ENCODE results near the gene TMEM117.
"Not testable (repeated sequence)": the region's sequence is repeated elsewhere in the genome, so short reads cannot be mapped to it uniquely, and the experiment has no call there.

TMEM117 gene

DNA sequence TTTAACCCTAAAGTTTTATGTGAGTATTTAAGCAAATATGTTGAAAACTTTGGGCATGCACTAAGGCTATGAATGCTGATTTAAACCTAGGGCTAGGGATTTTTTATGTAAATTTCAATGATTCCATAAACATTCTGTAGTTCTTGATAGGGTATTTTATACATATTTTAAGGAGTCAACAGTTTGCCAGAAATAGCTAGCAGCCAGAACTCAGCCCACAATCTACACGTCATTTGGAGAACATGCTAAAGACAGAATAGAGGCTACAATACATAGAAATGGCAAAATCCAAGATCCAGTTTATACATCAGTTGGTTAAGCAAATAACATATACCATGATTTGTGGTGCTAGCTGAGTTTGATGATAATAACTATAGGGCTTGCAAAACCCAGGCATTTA lies 184.7 kb downstream of the TMEM117 start:
- no peak for DNase-seq

DNA sequence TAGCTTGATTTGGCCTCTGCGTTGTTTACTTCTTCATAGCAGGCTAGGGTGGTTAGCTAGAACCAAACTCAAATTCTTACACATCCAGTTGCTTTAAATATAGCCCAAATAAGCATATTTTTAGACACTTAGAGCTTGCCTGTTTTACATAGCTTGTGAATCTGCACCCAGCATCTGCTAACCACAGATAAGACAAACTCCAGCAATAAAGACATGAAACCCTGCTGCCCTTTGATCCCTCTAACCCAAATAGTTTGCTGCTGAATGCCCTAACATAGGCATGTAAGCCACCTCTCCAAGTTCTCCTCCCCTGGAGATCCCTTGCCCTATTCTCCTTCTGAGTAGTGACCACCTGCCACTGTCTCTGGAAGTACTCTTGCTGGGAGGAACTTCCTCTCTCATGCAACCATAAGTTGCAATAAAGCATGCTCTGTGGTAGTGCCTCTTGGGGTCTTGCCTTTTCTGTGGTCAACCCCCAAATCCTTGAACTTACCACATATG lies 185.6 kb downstream of the TMEM117 start:
- DNase-seq = no peak

DNA sequence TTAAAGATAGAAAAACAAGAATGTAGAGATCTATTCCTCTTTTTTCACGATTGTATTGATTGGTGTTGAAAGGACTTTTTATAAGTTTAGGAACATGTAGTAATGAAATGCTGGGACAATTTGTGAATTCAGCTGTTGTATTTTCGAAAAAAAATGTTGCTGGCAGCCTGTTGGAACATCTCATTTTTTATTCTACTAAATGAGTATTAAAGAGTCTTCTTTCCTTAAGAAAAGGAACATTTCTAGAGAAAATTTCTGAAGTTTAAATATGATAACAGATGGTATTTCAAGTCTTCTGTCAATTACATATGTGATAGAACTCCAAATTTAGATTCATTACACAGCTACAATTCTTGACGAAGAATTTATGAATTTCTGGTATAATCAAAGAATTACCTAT lies 189.6 kb downstream of the TMEM117 start:
- no peak for DNase-seq

DNA sequence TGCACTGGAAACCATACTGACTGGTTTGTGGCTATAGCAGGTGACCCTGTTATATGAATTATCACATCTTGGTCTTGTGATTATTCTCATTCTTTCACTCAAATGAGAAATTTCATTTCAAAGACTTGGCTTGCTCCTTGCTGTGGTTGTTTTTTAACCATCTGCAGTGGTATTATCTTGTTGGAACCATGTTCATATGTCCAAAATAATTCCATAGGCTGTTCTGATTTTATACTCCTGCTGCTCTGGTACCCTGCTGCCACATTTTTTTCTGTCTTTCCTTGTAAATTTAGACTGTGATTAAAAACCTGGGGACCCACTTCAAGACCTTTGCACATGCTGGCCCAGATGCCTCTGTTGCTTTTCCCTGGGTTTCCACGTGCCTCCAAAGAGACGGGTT lies 190.2 kb downstream of the TMEM117 start:
- no peak for DNase-seq

DNA sequence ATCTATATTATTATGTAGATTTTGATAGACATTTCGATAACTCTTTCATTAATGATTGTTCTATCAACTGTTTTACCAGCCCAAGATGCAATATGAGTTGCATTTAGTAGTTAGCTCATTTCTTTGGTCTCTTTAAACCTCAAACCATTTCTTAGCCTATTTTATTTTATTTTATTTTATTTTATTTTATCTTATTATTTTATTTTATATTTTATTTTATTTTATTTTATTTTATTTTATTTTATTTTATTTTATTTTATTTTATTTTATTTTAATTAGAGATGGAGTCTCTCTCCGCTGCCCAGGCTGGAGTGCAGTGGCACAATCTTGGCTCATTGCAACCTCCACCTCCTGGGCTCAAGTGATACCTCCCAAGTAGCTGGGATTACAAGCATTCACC lies 191.0 kb downstream of the TMEM117 start:
- not testable (repeated sequence) for DNase-seq

DNA sequence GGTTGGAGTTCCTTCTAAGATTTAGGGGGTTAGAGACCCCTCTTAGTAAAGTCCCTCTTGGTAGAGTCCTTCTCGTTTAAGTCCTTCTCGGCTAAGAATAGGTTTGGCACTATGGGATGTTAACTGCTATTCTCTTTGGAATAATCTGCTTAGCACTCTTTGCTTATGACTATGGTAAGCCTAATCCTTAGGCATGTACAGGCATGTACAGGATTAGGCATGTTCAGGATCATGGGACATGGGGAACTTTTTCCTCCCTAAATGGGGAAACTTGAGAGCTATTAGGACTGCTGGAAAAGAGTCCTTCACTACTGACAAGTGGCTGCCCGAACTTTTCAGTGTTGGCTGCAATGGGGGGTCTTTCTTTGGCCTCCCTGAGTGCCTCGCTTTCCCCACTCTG lies 193.3 kb downstream of the TMEM117 start:
- DNase-seq = no peak

DNA sequence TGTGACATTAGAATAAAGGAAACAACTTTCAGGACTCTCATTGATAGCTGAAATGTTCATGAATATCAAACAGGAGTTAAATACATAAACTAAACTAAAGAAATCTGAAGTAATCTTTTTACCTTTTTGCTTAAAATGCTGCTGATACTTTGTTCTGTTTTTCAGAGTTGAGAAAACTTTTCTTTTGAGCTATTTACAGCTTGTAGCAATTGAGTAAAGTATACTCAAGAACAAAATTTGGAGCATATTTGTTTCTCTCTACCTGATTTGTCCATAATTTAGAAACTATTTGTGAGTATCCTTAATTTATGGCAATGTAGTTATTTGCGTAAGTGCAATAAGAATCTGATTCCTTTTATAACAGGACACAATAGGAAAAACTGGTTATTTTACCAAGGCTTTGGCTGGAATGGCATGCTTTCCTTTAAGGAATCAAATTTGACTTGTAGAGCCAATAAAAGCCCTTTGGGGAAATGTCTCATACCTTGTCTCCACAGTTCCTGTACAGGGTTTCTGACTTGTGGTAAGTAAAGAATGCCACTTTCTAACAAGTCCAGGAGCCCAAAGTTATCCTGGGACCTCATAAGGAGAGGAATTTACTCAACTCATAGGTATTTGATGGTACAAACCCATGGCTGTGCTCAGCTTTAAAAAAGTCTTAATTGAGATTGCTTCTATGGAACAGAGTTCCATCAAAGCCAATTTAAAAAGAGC lies 195.7 kb downstream of the TMEM117 start:
- no peak for DNase-seq

DNA sequence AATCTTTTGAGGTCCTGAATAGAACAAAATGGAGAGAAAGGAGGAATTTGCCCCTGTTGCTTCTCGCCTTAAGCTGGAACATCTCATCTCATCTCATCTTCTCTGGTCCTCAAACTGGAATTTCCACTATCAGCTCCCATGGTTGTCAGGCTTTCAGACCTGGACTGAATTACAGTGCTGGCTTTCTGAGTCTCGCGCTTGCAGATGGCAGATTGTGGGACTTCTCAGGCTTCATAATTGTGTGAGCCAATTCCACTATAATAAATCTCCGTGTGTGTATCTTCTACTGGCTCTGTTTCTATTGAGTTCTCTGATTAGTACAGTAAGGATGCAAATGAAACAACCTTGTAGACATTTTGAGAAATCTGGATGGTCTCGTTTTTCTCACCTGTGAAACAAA lies 199.0 kb downstream of the TMEM117 start:
- no peak for DNase-seq

DNA sequence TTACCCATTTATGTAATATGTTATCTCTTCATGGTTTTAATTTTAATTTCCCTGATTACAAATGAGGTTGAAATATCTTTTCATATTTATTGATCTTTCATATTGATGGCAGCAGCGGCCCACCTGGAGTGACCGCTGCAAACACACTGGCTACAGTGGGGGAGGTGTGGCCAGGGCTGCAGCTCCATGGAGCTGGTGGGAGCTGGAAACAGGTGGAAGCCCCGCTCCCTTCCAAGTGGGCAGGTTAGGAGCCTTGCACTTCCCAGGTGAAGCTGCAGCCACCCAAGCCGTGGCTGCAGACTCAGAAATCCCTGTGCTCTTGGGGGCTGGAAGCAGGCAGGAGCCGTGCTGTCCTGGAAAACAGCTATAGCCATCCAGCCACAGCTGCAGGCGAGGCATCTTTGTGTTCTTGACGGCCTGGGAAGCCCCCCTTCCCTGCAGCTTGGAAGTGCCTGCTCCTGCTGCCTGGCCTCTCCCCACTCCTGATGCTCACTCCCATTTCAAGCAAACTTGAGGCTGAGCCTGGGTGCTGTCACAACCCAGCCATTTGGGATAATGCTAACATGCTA lies 201.1 kb downstream of the TMEM117 start:
- no peak for DNase-seq

DNA sequence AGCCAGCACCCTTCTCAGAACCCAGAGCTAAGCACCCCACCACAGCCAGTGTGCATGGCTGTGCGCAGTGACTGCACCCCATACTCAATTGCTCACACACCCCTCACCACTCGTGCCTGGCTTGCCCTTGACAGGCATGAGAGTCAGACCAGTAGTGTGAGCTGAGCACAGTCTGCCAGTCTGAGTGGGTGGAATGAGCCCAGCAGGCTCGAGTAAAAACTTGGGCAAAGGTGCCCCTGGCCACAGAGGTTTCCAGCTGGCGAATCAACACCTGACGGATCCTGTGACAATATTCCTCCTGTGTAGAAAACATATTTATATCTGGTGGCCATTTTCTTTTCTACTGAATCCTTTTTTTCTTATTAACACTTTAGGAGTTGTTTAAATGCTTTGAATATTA lies 202.5 kb downstream of the TMEM117 start:
- DNase-seq = no peak

DNA sequence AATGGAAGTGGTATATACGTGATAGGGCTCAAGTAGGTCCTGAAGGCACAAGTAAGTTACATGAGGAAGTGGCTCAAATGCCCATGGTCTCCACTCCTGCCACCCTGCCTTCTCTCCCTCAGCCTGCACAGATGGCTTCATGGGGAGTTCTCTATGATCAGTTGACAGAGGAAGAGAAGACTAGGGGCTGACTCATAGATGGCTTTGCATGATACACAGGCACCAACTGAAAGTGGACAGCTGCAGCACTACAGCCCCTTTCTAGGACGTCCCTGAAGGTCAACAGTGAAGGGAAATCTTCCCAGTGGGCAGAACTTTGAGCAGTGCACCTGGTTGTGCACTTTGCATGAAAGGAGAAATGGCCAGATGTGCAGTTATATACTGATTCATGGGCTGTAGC lies 208.6 kb downstream of the TMEM117 start:
- DNase-seq = not testable (repeated sequence)

DNA sequence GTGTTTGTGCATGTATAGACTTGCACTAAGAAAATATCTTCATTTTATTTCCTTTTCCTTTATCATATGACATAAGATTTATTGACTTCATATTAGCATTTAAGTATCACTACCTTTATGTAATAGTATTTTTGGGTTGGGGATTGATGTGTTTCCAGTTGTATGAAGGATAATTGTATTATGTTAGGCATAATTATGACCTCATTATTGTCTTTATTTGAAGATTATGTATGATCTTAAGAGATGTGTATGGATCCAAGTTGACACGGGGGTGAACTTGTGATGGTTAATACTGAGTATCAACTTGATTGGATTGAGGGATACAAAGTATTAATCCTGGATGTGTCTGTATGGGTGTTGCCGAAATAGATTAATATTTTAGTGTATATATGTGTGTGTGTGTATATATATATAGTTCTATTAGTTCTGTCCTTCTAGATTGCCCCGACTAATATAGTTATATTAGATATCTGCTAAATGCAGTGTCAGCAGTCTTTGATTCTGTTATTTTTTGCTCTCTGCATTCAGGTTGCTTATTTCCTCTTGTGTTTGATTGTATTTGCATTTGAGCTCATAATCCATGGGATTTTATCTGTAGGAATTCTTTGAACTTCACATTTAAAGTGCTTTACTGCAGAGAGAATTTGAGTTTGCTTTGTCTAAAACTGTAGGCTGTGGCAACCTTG lies 211.0 kb downstream of the TMEM117 start:
- DNase-seq = no peak

DNA sequence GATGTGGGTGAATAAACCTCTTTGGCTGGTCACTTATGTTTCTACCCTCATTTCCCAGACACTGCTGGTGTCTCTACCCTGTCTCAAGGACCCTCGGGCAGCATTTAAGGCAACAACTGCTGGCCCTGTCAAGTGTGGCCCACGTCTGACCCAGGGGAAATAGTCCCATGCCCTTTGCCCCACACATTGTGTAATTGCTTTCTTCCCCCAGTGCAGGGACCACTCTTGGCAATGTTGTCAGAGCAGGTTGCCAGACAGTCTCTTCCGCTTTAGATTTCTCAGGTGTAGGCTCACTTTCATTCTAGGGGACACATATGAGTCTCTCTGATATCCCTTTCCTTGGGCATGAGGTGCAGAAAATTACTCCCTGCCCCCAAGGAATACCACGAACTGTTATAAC lies 216.7 kb downstream of the TMEM117 start:
- no peak for DNase-seq

DNA sequence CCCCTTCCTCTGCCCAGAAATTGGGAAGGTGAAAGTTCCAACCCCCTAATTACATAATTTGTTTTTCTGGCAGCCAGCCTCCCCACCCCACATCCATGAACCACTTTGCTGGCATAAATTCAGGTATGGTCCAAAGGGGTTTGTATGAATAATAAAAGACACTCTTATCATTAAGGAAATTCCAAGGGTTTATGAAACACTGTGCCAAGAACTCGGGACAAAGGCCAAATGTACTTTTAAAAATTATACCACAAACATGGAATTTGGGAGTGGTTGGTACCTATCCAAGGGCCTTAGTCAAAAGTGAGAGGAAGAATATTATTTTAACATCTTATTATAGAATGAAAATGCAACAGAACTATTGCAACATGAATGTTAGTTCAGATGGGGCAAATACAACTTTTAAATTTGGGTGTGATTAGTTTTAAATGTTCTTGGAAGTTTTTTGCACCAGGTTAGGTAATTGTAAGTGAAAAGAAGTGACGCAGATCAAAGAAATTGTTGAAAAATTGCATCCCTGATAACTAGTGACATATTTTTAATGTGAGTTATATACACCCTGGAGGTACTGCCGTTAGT lies 217.8 kb downstream of the TMEM117 start:
- no peak for DNase-seq

DNA sequence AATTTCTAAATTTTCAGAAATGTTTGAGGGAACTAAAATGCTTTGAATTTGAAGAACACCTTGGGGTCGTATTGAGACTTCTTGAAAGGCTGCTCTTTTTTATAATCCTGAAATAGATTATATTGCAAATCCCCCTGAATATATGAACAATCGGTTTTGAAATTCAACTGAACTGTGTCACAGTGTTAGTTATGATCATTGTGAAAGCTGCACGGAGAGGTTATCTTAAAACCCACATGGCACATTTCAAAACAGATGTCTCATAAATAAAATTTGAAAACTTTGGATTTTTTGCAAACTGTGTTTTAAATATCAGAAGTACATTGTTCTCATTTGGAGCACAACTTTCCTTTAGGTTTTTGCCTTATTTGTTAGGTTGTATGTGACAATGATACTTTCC lies 218.4 kb downstream of the TMEM117 start:
- DNase-seq = no peak

DNA sequence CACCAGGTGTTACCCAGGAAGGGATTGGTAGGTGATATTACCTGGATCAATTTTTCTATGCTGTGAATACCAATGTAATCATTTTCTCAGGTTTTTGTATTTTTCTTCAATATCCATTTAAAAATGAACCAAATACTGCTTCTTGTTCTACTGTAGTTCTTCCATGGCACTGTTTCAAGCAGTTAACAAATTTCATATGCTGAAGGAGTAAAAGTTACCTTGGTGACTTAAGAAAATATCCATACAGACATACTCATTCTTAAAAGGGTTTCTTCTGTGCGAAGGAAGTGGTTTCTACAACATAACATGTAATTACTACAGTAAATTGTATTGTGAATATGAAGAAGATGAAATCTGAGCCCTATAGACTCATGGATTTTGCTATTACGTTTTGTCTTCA lies 222.5 kb downstream of the TMEM117 start:
- no peak for DNase-seq

DNA sequence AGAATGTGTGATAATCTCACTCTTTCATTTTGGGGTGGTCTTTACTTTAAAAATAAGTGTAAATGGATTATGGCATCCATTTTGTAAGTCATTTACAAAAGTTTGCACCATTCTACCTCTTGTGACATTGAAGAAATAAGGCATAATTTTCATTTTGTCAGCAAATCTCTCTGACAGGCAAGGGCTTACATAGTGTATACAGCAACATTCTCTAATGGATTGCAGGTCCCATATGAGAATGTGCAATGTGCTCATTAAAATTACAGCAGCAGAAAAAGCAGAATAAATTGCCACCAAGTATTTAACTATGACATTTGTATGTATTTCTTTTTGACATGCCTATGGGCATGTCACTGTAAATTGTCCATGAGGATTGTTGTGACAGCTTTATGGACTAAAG lies 223.6 kb downstream of the TMEM117 start:
- no peak for DNase-seq

DNA sequence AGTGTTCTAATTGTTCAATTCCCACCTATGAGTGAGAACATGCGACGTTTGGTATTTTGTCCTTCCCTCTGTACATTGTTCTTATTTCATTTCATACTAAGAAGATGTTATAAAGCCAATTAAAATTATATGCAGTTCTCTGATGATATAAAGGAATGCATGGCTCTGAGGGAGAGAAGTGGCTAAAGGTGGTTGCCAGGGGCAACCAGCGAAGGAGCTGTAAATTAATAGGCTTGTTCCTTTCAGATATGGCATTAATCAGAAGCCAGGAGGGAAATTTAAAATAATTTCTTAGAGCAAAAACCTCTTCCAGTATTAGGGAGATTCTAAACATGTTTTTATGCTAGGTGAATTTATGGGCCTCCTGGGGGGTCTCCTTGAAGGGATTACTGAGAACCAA lies 227.8 kb downstream of the TMEM117 start:
- peak in 1 of 56 donors; percentile 6 for DNase-seq

DNA sequence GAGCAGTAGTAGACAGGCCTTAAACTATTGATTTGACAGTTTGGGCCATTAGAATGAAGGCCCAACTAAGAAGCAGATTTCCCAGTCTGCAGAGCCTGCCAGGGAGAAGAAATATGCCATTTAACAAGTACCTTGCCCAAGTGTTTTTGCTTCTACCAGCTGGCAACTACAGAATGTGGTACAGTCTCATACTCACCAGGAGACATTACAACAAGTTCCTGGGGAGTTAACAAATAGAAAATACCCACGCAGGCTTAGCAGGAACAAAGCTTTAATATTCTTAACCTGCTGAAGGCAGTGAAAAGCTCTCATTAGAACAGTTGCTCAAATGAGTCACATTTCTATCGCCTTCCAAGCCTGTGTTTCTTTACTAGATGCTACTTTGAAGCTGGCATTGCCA lies 241.0 kb downstream of the TMEM117 start:
- DNase-seq = peak in 1 of 56 donors; percentile 13

DNA sequence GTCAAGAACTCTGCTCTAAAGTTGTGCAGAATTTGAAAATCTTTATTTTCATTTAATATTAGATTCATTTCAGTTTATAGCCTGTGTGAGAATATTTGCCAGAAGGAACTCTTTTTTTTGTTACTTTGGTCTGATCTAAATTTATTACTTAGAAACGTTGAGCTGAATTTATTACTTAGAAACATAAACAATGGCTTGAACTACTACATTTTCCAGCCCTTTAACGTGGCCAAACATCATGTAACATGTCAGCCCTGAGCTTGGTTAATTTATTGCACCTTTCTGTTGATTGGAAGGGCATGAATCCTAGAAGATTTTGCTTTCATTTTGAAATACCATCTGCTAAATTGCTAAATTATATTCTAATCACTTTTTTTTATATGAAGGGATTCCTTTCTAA lies 241.4 kb downstream of the TMEM117 start:
- no peak for DNase-seq

DNA sequence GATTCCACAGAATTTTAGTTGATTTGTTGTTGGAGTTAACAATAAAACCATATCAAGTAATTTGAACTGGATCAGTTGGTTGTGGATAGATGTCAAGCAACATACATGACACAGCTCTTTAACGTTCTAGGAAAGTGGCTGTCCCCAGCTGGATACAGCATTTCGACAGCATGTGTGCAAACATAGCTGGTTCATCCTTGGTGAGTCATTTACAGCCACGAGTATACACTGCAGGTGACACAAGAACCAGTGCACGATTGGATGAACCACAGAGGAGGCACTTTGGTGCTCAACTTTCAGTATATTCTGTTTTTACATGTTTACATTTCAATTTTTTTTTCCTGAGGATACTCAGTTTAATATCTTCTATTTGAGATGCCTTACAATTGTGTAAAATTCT lies 242.4 kb downstream of the TMEM117 start:
- no peak for DNase-seq

DNA sequence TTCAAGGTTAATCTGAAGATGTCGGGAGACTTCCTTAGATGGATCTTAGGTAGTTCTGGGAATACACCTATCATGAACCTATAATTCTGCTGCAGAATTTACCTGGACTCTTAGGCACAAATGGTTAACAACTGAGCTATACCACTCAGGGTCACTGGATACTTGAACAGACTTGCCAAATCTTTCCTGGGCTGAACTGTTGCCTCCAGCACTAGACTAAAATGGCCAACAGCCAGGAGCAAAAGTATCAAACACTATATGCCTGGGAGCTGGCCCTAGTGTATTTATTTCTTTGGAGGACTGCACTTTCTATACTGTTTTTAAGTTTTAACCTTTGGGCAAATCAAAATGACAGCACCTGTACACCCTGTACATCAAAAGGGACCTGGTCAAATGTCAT lies 252.8 kb downstream of the TMEM117 start:
- no peak for DNase-seq

Measured in nucleus accumbens (tissue), 56 donors.